ENCODE measurements around the gene HMGB2.

HMGB2 gene

DNA sequence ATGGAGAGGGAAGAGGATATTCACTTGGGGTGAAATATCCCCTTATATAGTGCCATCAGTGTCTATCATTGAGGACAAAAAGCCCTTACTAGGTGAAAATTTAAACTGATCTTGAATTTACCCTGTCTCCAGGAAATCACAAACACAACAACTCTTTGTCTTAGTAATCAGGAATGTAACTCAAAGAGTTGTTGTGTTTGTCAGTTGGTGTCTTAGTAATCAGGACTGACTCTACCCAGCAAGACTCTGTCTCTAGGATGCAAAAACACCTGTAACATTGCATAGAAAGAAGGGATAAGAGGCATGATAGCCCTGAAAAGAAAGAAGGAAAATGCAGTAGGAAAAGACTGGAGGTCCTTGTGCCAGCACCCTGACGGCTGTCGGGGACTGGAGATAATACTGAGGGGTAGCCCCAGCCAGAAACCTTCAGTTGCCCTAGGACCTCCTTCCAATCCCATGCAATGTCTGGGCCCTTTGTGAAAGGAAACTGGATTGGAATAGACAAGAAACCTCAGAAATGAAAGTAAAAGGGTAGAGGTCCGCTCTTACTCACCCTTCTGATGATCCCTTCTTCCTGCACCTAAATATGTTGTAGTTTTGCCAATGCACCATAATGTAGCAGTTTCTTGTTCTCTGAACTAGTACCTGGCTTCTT is 45.3 kb downstream of the HMGB2 start:
- no peak for DNase-seq (ENCODE audit: low read depth)

GRCh38 chr4:173288296-173288695 is 45.9 kb downstream of the HMGB2 start:
- no peak for DNase-seq (ENCODE audit: low read depth)

DNA sequence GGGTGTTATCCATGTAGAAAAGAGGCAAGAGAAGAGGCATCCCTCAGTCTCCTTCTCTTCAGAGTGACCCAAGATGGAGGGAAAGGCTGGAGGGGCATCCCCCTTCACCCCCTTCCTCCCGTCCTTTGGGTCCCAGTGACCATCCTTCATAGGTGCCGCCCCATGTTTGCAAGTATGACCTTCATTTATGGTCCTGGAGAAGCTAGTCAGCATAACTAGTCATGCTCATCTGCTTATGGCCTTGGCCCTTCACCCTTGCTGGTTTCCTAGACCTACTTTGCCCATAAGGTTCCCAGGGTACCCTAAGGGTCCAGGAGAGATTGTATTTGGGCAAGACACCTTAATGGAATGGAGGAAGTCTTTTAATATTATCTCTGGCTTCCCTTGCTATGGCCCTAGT is 46.7 kb downstream of the HMGB2 start:
- DNase-seq (ENCODE audit: low read depth) = no peak

DNA sequence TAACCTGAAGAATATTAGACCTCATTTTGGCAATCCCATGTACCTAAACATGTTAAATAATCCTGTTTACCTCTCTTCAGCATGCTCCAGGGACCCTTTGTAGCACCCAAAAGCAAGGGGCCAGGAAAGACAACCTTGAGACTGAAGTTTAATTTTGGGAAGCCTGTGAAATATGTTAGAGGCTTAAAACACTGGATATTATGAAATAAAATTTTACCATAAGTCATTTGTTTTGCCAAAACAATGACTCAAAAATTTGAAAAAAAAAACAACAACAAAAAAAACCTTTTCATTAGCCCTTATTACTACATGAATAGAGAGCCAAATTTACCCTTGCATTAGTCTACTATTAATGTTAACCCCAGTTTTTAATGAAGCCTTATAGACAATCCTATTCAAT is 49.7 kb downstream of the HMGB2 start:
- DNase-seq (ENCODE audit: low read depth) = no peak

DNA sequence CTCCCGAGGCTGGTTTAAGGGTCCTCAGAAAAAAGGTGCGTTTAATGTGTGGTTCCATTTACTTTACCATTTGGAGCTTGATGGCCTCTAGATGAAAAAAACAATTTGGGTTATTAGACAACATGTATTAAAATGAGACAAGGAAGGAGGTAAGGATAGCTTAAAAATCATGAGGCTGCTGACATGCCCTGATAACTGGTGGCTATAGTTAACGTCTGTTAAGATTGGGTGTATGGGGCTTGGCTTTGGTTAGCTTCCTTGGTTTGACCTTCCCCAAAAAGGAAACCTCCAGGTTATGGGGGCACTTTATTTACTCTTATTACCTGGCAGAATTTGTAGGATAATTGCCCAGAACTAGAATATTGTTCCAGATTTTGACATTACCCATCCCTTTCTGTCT is 51.5 kb downstream of the HMGB2 start:
- DNase-seq (ENCODE audit: low read depth) = no peak

DNA sequence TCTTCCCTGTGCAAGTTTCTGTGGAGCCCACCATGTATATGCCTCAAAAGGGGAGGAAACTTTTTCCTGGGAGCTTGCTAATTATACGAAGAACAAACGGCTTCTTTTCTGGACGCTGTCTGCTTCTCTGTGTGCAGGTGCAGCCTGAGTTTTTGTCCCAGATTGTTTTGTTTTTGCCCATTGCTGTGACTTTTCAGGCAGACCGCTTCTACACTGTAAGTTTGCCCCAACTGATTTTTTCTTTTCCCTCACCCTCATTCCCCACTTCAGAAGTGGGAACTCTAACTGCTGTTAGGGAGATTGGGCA is 51.9 kb downstream of the HMGB2 start:
- no peak for DNase-seq (ENCODE audit: low read depth)

- no peak for DNase-seq (ENCODE audit: low read depth)
Observed at GRCh38 chr4:173281406-173282255, 52.5 kb downstream of the HMGB2 start.

Data from HS-27A (cell line).